BLaER1 (cell line): Measurements from ENCODE around the gene HDAC4.
A peak's percentile ranks its signal among the peaks of the same experiment; 100 is the strongest.

Experiments
- H3K27ac ChIP-seq: shearing (Covaris generic); formaldehyde crosslinking; 2 replicates; pipeline ENCODE4 v1.8.1; 2022
- H3K27me3 ChIP-seq: shearing (Covaris generic); formaldehyde crosslinking; 2 replicates; pipeline ENCODE4 v1.8.1; 2022
- H3K36me3 ChIP-seq: shearing (Covaris generic); formaldehyde crosslinking; 2 replicates; pipeline ENCODE4 v1.8.1; 2022
- H3K4me1 ChIP-seq: shearing (Covaris generic); formaldehyde crosslinking; 2 replicates; pipeline ENCODE4 v1.8.1; 2022
- H3K4me2 ChIP-seq: shearing (Covaris generic); formaldehyde crosslinking; 2 replicates; pipeline ENCODE4 v1.8.1; 2022
- H3K4me3 ChIP-seq: shearing (Covaris generic); formaldehyde crosslinking; 2 replicates; pipeline ENCODE4 v1.8.1; 2022
- H3K9ac ChIP-seq: shearing (Covaris generic); formaldehyde crosslinking; 2 replicates; pipeline ENCODE4 v1.8.1; 2022
- H3K9me3 ChIP-seq: shearing (Covaris generic); formaldehyde crosslinking; 2 replicates; pipeline ENCODE4 v1.8.1; 2022
- H4K20me1 ChIP-seq: shearing (Covaris generic); formaldehyde crosslinking; 2 replicates; pipeline ENCODE4 v1.8.1; 2022
- Cebpa-rat ChIP-seq: shearing (Covaris generic); IDR thresholded peaks from 2 replicates; pipeline ENCODE4 v1.8.1; 2022

The HDAC4 gene

DNA sequence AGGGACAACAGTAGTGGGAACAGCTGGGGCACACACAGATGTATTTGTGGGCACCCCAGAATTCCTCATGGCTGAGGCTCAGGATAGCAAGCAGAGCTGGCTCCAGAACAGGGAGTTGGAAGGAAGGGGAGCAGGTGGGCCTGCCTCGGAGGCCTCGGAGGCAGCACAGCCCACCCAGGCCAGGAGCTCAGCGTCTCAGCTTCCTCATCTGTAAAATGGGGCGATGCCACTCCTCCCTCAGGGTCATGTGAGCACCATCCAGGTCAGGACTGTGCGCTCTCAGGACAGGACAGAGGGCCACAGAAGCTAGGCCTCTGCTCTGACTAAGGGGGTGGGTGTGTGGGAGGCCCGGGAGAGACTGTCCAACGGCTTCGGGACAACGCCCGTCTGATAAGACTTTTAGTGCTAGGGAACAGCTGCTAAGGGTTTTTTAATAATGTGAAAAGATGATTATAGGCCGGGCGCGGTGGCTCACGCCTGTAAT lies 106.2 kb downstream of the HDAC4 start:
- Histone ChIP-seq H3K27ac (peak overlapping the region; percentile 35; the same call in 1 of the 2 replicates), H3K9me3 (no peaks in the 10 kb centered on the region), H4K20me1 (peaks cover 99% of the 10 kb centered on the region), H3K9ac (no peak overlapping the region), H3K4me2 (peak overlapping the region; percentile 65), H3K4me1 (peaks cover 100% of the 10 kb centered on the region), H3K36me3 (no peaks in the 10 kb centered on the region), H3K27me3 (no peaks in the 10 kb centered on the region), H3K4me3 (no peak overlapping the region)
- no peak for TF ChIP-seq Cebpa-rat

DNA sequence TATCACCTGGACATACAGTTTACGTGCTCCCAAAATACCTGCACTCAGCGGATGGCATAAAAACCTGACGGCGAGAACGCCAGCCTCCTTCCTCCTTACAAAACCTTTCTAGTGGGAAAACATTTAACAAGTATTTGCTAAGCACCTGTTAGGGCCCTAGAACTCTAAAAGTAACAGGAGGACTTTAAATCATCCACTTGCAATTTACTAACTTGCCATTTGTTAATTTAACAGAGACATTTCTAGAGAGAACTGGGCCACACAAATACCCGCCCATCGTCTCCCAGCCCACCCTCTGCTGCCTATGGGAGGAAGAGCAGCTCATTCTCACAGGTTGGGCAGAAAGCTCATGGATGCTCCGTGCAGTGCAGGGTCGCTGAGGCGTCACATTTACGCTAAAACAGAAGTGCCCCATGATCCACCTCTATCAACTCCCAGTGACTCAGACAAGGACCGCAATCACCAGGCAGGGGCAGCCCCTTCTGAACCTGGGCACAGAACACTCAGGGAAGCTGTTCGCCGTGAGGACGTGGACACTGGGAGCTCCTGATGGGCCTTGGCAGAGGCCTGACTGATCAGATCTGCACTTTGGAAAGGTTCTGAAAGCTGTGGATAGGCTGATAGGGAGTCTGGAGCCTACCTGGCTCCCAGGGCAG lies 106.9 kb downstream of the HDAC4 start:
- Histone ChIP-seq H3K27me3 (no peaks in the 10 kb centered on the region), H4K20me1 (peaks cover 99% of the 10 kb centered on the region), H3K27ac (peak overlapping the region; percentile 35; the same call in 1 of the 2 replicates), H3K4me1 (peaks cover 100% of the 10 kb centered on the region), H3K9ac (no peak overlapping the region), H3K4me2 (peak overlapping the region; percentile 65), H3K4me3 (no peak overlapping the region), H3K9me3 (no peaks in the 10 kb centered on the region), H3K36me3 (no peaks in the 10 kb centered on the region)
- no peak for TF ChIP-seq Cebpa-rat

GRCh38 chr2:239292959-239293774 lies 107.7 kb downstream of the HDAC4 start:
- Histone ChIP-seq H4K20me1 (peaks cover 98% of the 10 kb centered on the region), H3K36me3 (no peaks in the 10 kb centered on the region), H3K27me3 (no peaks in the 10 kb centered on the region), H3K27ac (no peak overlapping the region), H3K9ac (no peak overlapping the region), H3K9me3 (no peaks in the 10 kb centered on the region), H3K4me2 (peak overlapping the region; percentile 65), H3K4me3 (no peak overlapping the region), H3K4me1 (peaks cover 97% of the 10 kb centered on the region)
- TF ChIP-seq Cebpa-rat: no peak

GRCh38 chr2:239292531-239292930 lies 108.3 kb downstream of the HDAC4 start:
- Histone ChIP-seq H3K36me3 (no peaks in the 10 kb centered on the region), H3K9me3 (no peaks in the 10 kb centered on the region), H3K4me2 (peak overlapping the region; percentile 65), H3K4me3 (no peak overlapping the region), H3K9ac (0 out of 2 replicates have a peak overlapping the region, but pooled peaks have one; percentile 33), H3K27me3 (no peaks in the 10 kb centered on the region), H3K4me1 (peaks cover 91% of the 10 kb centered on the region), H4K20me1 (peaks cover 98% of the 10 kb centered on the region), H3K27ac (no peak overlapping the region)
- TF ChIP-seq Cebpa-rat: no peak

DNA sequence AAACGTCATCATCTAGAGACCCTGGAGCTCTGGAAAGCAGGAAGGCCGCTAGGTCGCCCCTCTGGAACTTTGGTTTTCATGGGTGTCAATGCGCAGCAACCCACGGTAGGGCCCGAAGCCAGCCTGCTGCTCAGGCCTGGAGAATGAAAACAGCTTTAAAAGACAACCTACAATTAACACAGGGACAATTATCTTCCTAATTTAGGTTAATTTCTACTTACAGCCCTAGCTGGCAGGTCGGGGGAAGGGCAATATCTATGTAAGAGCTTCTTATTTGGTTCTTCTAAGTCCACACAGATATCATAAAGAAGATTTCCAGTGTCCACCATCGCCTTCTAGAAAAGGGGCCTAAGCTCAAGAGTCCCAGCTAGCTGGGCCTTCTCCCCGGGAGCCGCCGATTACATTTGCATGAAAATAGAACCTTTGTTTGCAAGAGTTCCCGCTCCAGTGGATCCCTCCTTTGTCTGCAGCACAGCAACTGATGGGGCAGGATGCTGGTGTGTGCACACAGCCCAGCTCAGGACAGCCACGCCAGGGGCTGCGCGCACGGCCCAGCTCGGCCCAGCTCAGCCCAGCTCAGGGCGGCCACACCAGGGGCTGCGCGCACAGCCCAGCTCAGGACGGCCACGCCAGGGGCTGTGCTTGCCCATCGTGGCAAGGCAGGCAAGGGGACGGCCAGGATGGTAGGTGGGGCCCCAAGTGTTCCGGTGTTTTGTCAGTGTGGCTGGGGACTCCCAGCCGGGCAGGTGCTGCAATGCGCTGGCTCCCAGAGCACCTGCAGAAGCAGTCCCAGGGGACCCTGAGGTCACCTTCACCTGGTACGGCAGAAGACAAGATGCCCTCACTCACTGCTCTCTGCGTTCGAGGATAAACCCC lies 109.1 kb downstream of the HDAC4 start:
- peak overlapping the region; percentile 50; the same call in 1 of the 2 replicates for H3K27ac ChIP-seq
- peaks cover 91% of the 10 kb centered on the region for H3K4me1 ChIP-seq
- peak overlapping the region; percentile 33; the same call in 1 of the 2 replicates for H3K9ac ChIP-seq
- H4K20me1 ChIP-seq: peaks cover 98% of the 10 kb centered on the region
- TF ChIP-seq Cebpa-rat: no peak
- H3K36me3 ChIP-seq: no peaks in the 10 kb centered on the region
- H3K4me2 ChIP-seq: peak overlapping the region; percentile 65
- H3K27me3 ChIP-seq: no peaks in the 10 kb centered on the region
- no peaks in the 10 kb centered on the region for H3K9me3 ChIP-seq
- no peak overlapping the region for H3K4me3 ChIP-seq

DNA sequence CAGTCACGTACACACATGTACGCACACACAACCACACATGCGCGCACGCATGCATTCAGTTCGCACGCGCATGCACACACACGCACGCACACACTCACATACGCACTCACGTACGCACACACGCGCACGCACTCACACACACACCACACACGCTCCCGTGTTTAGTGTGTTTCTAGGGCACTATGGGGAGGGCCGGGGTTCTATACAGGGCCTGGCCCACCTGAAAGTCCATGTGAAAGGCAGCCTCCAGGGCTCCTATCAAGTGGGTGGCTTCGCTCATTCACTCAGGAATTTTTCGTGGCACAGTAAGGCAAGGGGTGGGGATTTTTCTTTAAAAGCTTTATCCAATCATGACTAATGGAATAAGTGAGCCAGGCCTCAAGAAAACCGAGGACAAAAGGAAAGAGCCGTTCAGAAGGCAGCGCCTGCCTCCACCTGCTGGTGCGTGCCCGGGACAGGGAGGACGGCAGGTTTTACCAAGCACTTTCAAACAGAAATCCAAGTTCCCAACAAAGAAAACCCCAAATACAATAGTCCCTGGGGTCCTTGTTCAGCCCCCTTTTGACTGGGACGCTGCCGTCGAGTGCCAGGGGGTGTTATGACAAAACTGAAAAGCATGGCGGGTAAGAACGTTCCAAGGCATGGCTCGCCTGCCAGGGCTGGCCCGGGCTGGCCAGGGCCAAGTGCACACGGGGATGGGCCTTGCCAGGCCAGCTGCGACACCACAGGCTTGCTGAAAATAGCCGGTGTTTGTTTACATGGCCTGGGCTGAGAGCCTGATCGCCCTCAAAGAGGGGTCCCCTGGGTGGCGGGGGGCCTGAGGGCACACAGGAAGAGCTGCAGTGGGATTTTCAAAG lies 110.0 kb downstream of the HDAC4 start:
- no peak for TF ChIP-seq Cebpa-rat
- peak overlapping the region; percentile 65 for H3K4me2 ChIP-seq
- peak overlapping the region; percentile 50; the same call in 1 of the 2 replicates for H3K27ac ChIP-seq
- no peaks in the 10 kb centered on the region for H3K9me3 ChIP-seq
- H3K27me3 ChIP-seq: no peaks in the 10 kb centered on the region
- no peaks in the 10 kb centered on the region for H3K36me3 ChIP-seq
- H3K4me1 ChIP-seq: peaks cover 89% of the 10 kb centered on the region
- H3K4me3 ChIP-seq: no peak overlapping the region
- H4K20me1 ChIP-seq: peaks cover 98% of the 10 kb centered on the region
- peak overlapping the region; percentile 13; the same call in 1 of the 2 replicates for H3K9ac ChIP-seq

DNA sequence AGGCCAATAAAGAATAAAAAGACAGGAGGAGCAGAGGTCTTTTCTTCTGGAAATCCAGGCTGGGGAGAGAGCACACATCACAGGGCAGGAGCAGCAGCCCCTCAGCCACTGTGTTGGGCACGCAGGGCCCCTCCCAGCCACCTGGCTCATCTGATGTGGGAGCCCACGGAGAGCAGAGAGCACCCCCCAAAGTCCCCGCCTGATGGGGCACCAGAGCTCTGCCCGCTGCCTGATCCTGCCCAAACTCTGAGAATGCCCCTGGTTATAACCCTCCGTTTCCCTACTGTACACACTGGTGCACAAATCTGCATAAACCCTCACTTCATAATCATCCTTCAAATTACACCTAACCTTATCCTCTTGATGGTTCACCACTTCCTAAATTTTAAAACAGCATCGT lies 111.3 kb downstream of the HDAC4 start:
- peak overlapping the region; percentile 65 for H3K4me2 ChIP-seq
- no peaks in the 10 kb centered on the region for H3K36me3 ChIP-seq
- no peak for TF ChIP-seq Cebpa-rat
- peaks cover 98% of the 10 kb centered on the region for H4K20me1 ChIP-seq
- H3K9ac ChIP-seq: no peak overlapping the region
- H3K4me3 ChIP-seq: no peak overlapping the region
- H3K4me1 ChIP-seq: peaks cover 89% of the 10 kb centered on the region
- peak overlapping the region; percentile 34; the same call in 1 of the 2 replicates for H3K27ac ChIP-seq
- no peaks in the 10 kb centered on the region for H3K27me3 ChIP-seq
- no peaks in the 10 kb centered on the region for H3K9me3 ChIP-seq

- Histone ChIP-seq H3K27me3 (no peaks in the 10 kb centered on the region), H3K27ac (0 out of 2 replicates have a peak overlapping the region, but pooled peaks have one; percentile 34), H3K4me3 (no peak overlapping the region), H3K4me1 (peaks cover 89% of the 10 kb centered on the region), H3K9me3 (no peaks in the 10 kb centered on the region), H3K36me3 (no peaks in the 10 kb centered on the region), H3K4me2 (peak overlapping the region; percentile 65), H4K20me1 (peaks cover 98% of the 10 kb centered on the region), H3K9ac (no peak overlapping the region)
- no peak for TF ChIP-seq Cebpa-rat
These were observed 111.8 kb downstream of the HDAC4 start for GRCh38 chr2:239288951-239289511.
